Keratinocyte (primary cell): ENCODE measurements around the gene RSRC2.

Experiments
- CTCF ChIP-seq, 3 experiments: IDR thresholded peaks in 1 of 3; conservative IDR thresholded peaks in 1 of 3; optimal IDR thresholded peaks in 1 of 3; 2 replicates in 2 of 3; 3 replicates in 1 of 3; pipeline versions ENCODE3 to v1.5.1; 2011; ENCODE audit warnings: low read length in 3 of 3, mild to moderate bottlenecking in 3 of 3, moderate library complexity in 2 of 3, control low read depth in 1 of 3, inconsistent platforms in 1 of 3; ENCODE audit not compliant: insufficient read depth in 2 of 3; ENCODE audit errors: extremely low read depth in 1 of 3
- EZH2 ChIP-seq: IDR thresholded peaks from one replicate; pipeline ENCODE4 v1.6.1; 2012; ENCODE audit warnings: inconsistent platforms, mild to moderate bottlenecking, low read length, moderate library complexity

DNA sequence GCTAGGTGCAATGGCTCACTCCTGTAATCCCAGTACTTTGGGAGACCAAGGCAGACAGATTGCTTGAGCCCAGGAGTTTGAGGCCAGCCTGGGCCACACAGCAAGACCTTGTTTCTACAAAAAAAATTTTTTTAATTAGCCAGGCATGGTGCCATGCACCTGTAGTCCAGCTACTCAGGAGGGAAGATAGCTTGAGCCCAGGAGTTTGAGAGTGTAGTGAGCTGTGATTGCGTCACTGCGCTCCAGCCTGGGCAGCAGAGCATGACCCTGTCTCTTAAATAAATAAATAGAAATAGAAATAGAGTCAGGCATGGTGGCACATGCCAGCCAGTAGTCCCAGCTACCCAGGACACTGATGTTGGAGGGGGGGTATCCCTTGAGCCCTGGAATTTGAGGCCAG, 67.5 kb downstream of the RSRC2 start:
- TF ChIP-seq CTCF (optimal IDR thresholded peaks at IDR 0.05 in 1 of 3, IDR thresholded peaks at IDR 0.05 in 1 of 3, conservative IDR thresholded peaks at IDR 0.05 in 1 of 3; ENCODE audit: extremely low read depth in 1 of 3, insufficient read depth in 2 of 3, low read length in 3 of 3) (no peak), EZH2 (no peak)
